Ureter (tissue), 1 donor: ENCODE results near the gene AHI1. TPM values are rescaled to one million over a fixed set of nuclear protein-coding genes. Genes with fewer than 3 reads are reported as not detected.

Experiments used
- DNase-seq: peaks from one replicate; pipeline ENCODE4 v3.0.0-alpha.2; 2020; ENCODE audit warnings: low spot score
- total RNA-seq: library from RNA; stranded (reverse); gene quantifications from one replicate; pipeline ENCODE4 v1.2.4, GENCODE V29; 2023
- donor health status: DM: yes; HTN: yes; CAD: no.

Gene AHI1
- total RNA-seq, 1 donor from 2014 or later: 58.1 TPM

- DNase-seq: no peak
These were observed 263.7 kb downstream of the AHI1 start for GRCh38 chr6:135233686-135234491.
